Endodermal cell (in vitro differentiated cells): ENCODE results near the gene LPGAT1. TPM values are rescaled to one million over a fixed set of nuclear protein-coding genes. Genes with fewer than 3 reads are reported as not detected.

Experiments
- DNase-seq: peaks from one replicate; pipeline ENCODE4 v3.0.0-alpha.2; 2017
- H3K27ac ChIP-seq: 2 replicates; pipeline ENCODE4 v1.5.1; 2013; ENCODE audit warnings: mild to moderate bottlenecking, low read depth, low read length, moderate library complexity
- H3K27me3 ChIP-seq: 2 replicates; pipeline ENCODE4 v1.6.1; 2013; ENCODE audit warnings: mild to moderate bottlenecking, low read length, moderate library complexity; ENCODE audit not compliant: insufficient read depth, control insufficient read depth, poor library complexity, severe bottlenecking
- H3K36me3 ChIP-seq: 2 replicates; pipeline ENCODE4 v1.7.0; 2013; ENCODE audit warnings: mild to moderate bottlenecking, low read length, moderate library complexity; ENCODE audit not compliant: control insufficient read depth, insufficient read depth
- H3K4me1 ChIP-seq: one replicate; pipeline ENCODE4 v1.7.0; 2013; ENCODE audit warnings: low read length; ENCODE audit not compliant: control insufficient read depth, insufficient read depth
- H3K4me3 ChIP-seq: 2 replicates; pipeline ENCODE4 v1.5.1; 2013; ENCODE audit warnings: mild to moderate bottlenecking, low read length, moderate library complexity
- H3K9ac ChIP-seq: 2 replicates; pipeline ENCODE4 v1.6.1; 2013; ENCODE audit warnings: mild to moderate bottlenecking, low read length, moderate library complexity; ENCODE audit not compliant: poor library complexity, severe bottlenecking; ENCODE audit errors: extremely low read depth
- H3K9me3 ChIP-seq: 2 replicates; pipeline ENCODE4 v1.6.1; 2013; ENCODE audit warnings: mild to moderate bottlenecking, low read length, moderate library complexity; ENCODE audit not compliant: control insufficient read depth
- H3K27ac Mint-ChIP-seq: 2 replicates; pipeline ENCODE4 v1.8.0; 2020; ENCODE audit warnings: mixed read lengths
- H3K27me3 Mint-ChIP-seq: 2 replicates; pipeline ENCODE4 v1.8.0; 2021; ENCODE audit warnings: mild to moderate bottlenecking, mixed read lengths; ENCODE audit not compliant: insufficient read depth
- H3K36me3 Mint-ChIP-seq: 2 replicates; pipeline ENCODE4 v1.8.0; 2020; ENCODE audit warnings: low read depth, mixed read lengths
- H3K4me1 Mint-ChIP-seq: 2 replicates; pipeline ENCODE4 v1.8.0; 2020; ENCODE audit warnings: mixed read lengths
- H3K4me3 Mint-ChIP-seq: 2 replicates; pipeline ENCODE4 v1.8.0; 2020; ENCODE audit warnings: mild to moderate bottlenecking, moderate library complexity, mixed read lengths
- H3K9me3 Mint-ChIP-seq: 2 replicates; pipeline ENCODE4 v1.8.0; 2020; ENCODE audit warnings: mild to moderate bottlenecking, mixed read lengths
- CTCF ChIP-seq: fragments of 200-600 bp; sonication (generic); conservative IDR thresholded peaks from 2 replicates; pipeline ENCODE4 v1.5.0; 2021; ENCODE audit warnings: antibody characterized with exemption, mild to moderate bottlenecking
- WGBS, 2 experiments: methylation state at CpG; one replicate each; pipeline versions ENCODE4 v1.1.5 to v1.1.7; 2013; ENCODE audit warnings: missing lambda C conversion rate in 2 of 2, mixed read lengths in 1 of 2; ENCODE audit not compliant: insufficient coverage in 1 of 2, insufficient read length in 1 of 2; 5-methylcytosine and 5-hydroxymethylcytosine counted together
- total RNA-seq, 2 donors: library from RNA; stranded (reverse); fragmentation: NEBNext Ultra II Directional in 1 of 2; extraction: Animal tissue kit (Norgen Biotek cat#: 25700) in 1 of 2; gene quantifications; 2 replicates in 1 of 2; 3 replicates in 1 of 2; pipeline ENCODE4 v1.2.1, GENCODE V29; 2021

Gene LPGAT1
- total RNA-seq, 2 donors from 2014 or later, result 57.0 to 66.9 TPM

- TF ChIP-seq CTCF, result no peak
- Histone ChIP-seq H3K4me1 (no peaks in the 10 kb centered on the region), H3K36me3 (peaks cover 70% of the 10 kb centered on the region), H3K27me3 (no peaks in the 10 kb centered on the region), H3K27ac (no peak overlapping the region), H3K9ac (no peak overlapping the region), H3K4me3 (no peak overlapping the region), H3K9me3 (peaks cover 48% of the 10 kb centered on the region)
- H3K9me3 Mint-ChIP-seq, result peaks cover 26% of the 10 kb centered on the region
- WGBS, 2 experiments, result 98 to 100% methylated on average over 1 to 3 of the region's 3 CpGs
- H3K27me3 Mint-ChIP-seq, result no peaks in the 10 kb centered on the region
- no peak overlapping the region for H3K4me3 Mint-ChIP-seq
- peaks cover 9% of the 10 kb centered on the region for H3K4me1 Mint-ChIP-seq
- no peak for DNase-seq
- peaks cover 47% of the 10 kb centered on the region for H3K36me3 Mint-ChIP-seq
- no peak overlapping the region for H3K27ac Mint-ChIP-seq
Observed at GRCh38 chr1:211800925-211801607, 29.5 kb downstream of the LPGAT1 start.

- peaks cover 62% of the 10 kb centered on the region for H3K36me3 ChIP-seq
- no peak overlapping the region for H3K27ac ChIP-seq
- Mint-ChIP-seq H3K27me3 (no peaks in the 10 kb centered on the region), H3K27ac (no peak overlapping the region), H3K4me3 (no peak overlapping the region), H3K9me3 (peaks cover 14% of the 10 kb centered on the region), H3K36me3 (peaks cover 45% of the 10 kb centered on the region), H3K4me1 (peaks cover 9% of the 10 kb centered on the region)
- H3K4me1 ChIP-seq, result no peaks in the 10 kb centered on the region
- no peaks in the 10 kb centered on the region for H3K27me3 ChIP-seq
- 100% methylated on average over 1 to 2 of the region's 2 CpGs for WGBS, 2 experiments
- H3K4me3 ChIP-seq, result no peak overlapping the region
- no peak for DNase-seq
- no peak for TF ChIP-seq CTCF
- H3K9ac ChIP-seq, result no peak overlapping the region
- H3K9me3 ChIP-seq, result peaks cover 22% of the 10 kb centered on the region
Observed at GRCh38 chr1:211797994-211798393, 32.6 kb downstream of the LPGAT1 start.

GRCh38 chr1:211791979-211792378 is 38.6 kb downstream of the LPGAT1 start:
- WGBS, 2 experiments, result 96% methylated on average over 2 of the region's 2 CpGs; no CpG with 5 or more reads in 1 of the 2 experiments
- TF ChIP-seq CTCF, result no peak

More at GRCh38 chr1:211791979-211792378, 38.6 kb downstream of the LPGAT1 start:
- no peak overlapping the region for H3K9ac ChIP-seq
- H3K36me3 Mint-ChIP-seq, result peaks cover 49% of the 10 kb centered on the region
- H3K4me1 ChIP-seq, result no peaks in the 10 kb centered on the region
- H3K4me3 Mint-ChIP-seq, result no peak overlapping the region
- H3K27ac ChIP-seq, result no peak overlapping the region
- DNase-seq, result no peak
- no peaks in the 10 kb centered on the region for H3K9me3 ChIP-seq
- H3K27me3 Mint-ChIP-seq, result no peaks in the 10 kb centered on the region
- H3K27me3 ChIP-seq, result no peaks in the 10 kb centered on the region
- H3K27ac Mint-ChIP-seq, result no peak overlapping the region
- peaks cover 4% of the 10 kb centered on the region for H3K9me3 Mint-ChIP-seq
- no peaks in the 10 kb centered on the region for H3K4me1 Mint-ChIP-seq
- H3K36me3 ChIP-seq, result peaks cover 56% of the 10 kb centered on the region
- H3K4me3 ChIP-seq, result no peak overlapping the region
